GM23338 (cell line): ENCODE results near the gene ARL9. TPM values are rescaled to one million over a fixed set of nuclear protein-coding genes. Genes with fewer than 3 reads are reported as not detected.

Experiments
- ATAC-seq: fragments of 200-7000 bp; cut with Tn5 transposase; 3 replicates; pipeline ENCODE4 v1.9.1; 2020
- DNase-seq: peaks from one replicate; pipeline ENCODE4 v3.0.0-alpha.2; 2015; ENCODE audit warnings: low spot score
- H2AFZ ChIP-seq: fragments of 200-600 bp; sonication (generic); 2 replicates; pipeline ENCODE4 v1.8.0; 2016; ENCODE audit warnings: antibody characterized with exemption, mild to moderate bottlenecking, moderate library complexity
- H3F3A ChIP-seq: fragments of 200-600 bp; sonication (generic); replicated peaks from 2 replicates; pipeline ENCODE4 v1.8.0; 2017; ENCODE audit warnings: antibody characterized with exemption, mixed run types, low read depth
- H3K27ac ChIP-seq: fragments of 200-600 bp; sonication (generic); 2 replicates; pipeline ENCODE4 v1.6.1; 2016; ENCODE audit warnings: low read depth
- H3K27me3 ChIP-seq: fragments of 200-600 bp; sonication (generic); 2 replicates; pipeline ENCODE4 v1.8.0; 2016; ENCODE audit warnings: mild to moderate bottlenecking, mixed run types, moderate library complexity; ENCODE audit not compliant: insufficient read depth
- H3K36me3 ChIP-seq: fragments of 200-600 bp; sonication (generic); 2 replicates; pipeline ENCODE4 v1.8.0; 2016; ENCODE audit warnings: mild to moderate bottlenecking; ENCODE audit not compliant: insufficient read depth
- H3K4me1 ChIP-seq: fragments of 200-600 bp; sonication (generic); 2 replicates; pipeline ENCODE4 v1.8.0; 2016; ENCODE audit warnings: mild to moderate bottlenecking, moderate library complexity; ENCODE audit not compliant: insufficient read depth
- H3K4me2 ChIP-seq: fragments of 200-600 bp; sonication (generic); 2 replicates; pipeline ENCODE4 v1.7.1; 2017; ENCODE audit warnings: mixed run types
- H3K4me3 ChIP-seq: fragments of 200-600 bp; sonication (generic); 2 replicates; pipeline ENCODE4 v1.6.1; 2016; ENCODE audit warnings: mixed run types
- H3K79me2 ChIP-seq: fragments of 200-600 bp; sonication (generic); replicated peaks from 2 replicates; pipeline ENCODE4 v1.8.0; 2017; ENCODE audit warnings: mild to moderate bottlenecking; ENCODE audit not compliant: insufficient read depth
- H3K9me2 ChIP-seq: fragments of 200-600 bp; sonication (generic); 2 replicates; pipeline ENCODE4 v1.8.0; 2017; ENCODE audit not compliant: insufficient read depth
- H4K20me1 ChIP-seq: fragments of 200-600 bp; sonication (generic); replicated peaks from 2 replicates; pipeline ENCODE4 v1.8.0; 2017; ENCODE audit warnings: mild to moderate bottlenecking; ENCODE audit not compliant: insufficient read depth
- H3K27ac Mint-ChIP-seq: 2 replicates; pipeline ENCODE4 v1.8.0; 2020; ENCODE audit warnings: inconsistent platforms, mild to moderate bottlenecking, moderate library complexity, mixed read lengths
- H3K27me3 Mint-ChIP-seq: 3 replicates; pipeline ENCODE4 v1.8.0; 2022; ENCODE audit warnings: low read depth, mild to moderate bottlenecking, moderate library complexity, mixed read lengths, inconsistent platforms; ENCODE audit not compliant: insufficient read depth, poor library complexity
- H3K36me3 Mint-ChIP-seq: 3 replicates; pipeline ENCODE4 v1.8.0; 2021; ENCODE audit warnings: low read depth, mild to moderate bottlenecking, inconsistent platforms, moderate library complexity, mixed read lengths
- H3K4me1 Mint-ChIP-seq: 3 replicates; pipeline ENCODE4 v1.8.0; 2020; ENCODE audit warnings: mild to moderate bottlenecking, inconsistent platforms, mixed read lengths
- H3K4me3 Mint-ChIP-seq: 3 replicates; pipeline ENCODE4 v1.8.0; 2021; ENCODE audit warnings: moderate library complexity, mild to moderate bottlenecking, inconsistent platforms, mixed read lengths
- H3K9me3 Mint-ChIP-seq: 3 replicates; pipeline ENCODE4 v1.8.0; 2020; ENCODE audit warnings: moderate library complexity, mild to moderate bottlenecking, inconsistent platforms, mixed read lengths
- CREB1 ChIP-seq: fragments of 250-450 bp; sonication (Bioruptor Pico); IDR thresholded peaks from 2 replicates; pipeline ENCODE4 v1.5.0; 2020; ENCODE audit warnings: low read depth, mild to moderate bottlenecking, moderate library complexity
- EZH2 ChIP-seq: fragments of 200-600 bp; sonication (generic); IDR thresholded peaks from one replicate; pipeline ENCODE4 v1.8.0; 2017; ENCODE audit warnings: antibody characterized with exemption, mild to moderate bottlenecking, low read depth; ENCODE audit not compliant: unreplicated experiment
- JUNB ChIP-seq: IDR thresholded peaks from one replicate; pipeline ENCODE4 v1.6.1; 2016; ENCODE audit warnings: antibody characterized with exemption; ENCODE audit not compliant: unreplicated experiment
- NANOG ChIP-seq: IDR thresholded peaks from 2 replicates; pipeline ENCODE4 v1.6.1; 2016; ENCODE audit warnings: antibody characterized with exemption, borderline replicate concordance
- POLR2AphosphoS5 ChIP-seq: IDR thresholded peaks from 2 replicates; pipeline ENCODE4 v1.6.1; 2016; ENCODE audit warnings: antibody characterized with exemption, low read depth
- REST ChIP-seq: IDR thresholded peaks from one replicate; pipeline ENCODE4 v1.6.1; 2018; ENCODE audit warnings: antibody characterized with exemption; ENCODE audit not compliant: unreplicated experiment
- STAT1 ChIP-seq: IDR thresholded peaks from one replicate; pipeline ENCODE4 v1.6.1; 2016; ENCODE audit warnings: antibody characterized with exemption; ENCODE audit not compliant: unreplicated experiment
- ZNF114 ChIP-seq: fragments of 250-450 bp; sonication (Bioruptor Pico); IDR thresholded peaks from 2 replicates; pipeline ENCODE4 v1.5.0; 2020; ENCODE audit warnings: mild to moderate bottlenecking, moderate library complexity
- ZNF331 ChIP-seq: fragments of 250-450 bp; sonication (Bioruptor Pico); IDR thresholded peaks from 2 replicates; pipeline ENCODE4 v1.5.0; 2020; ENCODE audit warnings: low read depth, mild to moderate bottlenecking, moderate library complexity
- polyA plus RNA-seq: library from polyadenylated mRNA; unstranded; fragments of >200 nt; fragmentation: Nextera tagmentation; extraction: Ambion mirVana; gene quantifications from 2 replicates; pipeline ENCODE4 v1.2.1, GENCODE V29; 2016
- total RNA-seq: library from RNA; depleted of rRNA; stranded (reverse); fragments of >200 nt; shearing (Covaris generic); gene quantifications from 2 replicates; pipeline ENCODE4 v1.2.3, GENCODE V29; 2014
- TF ChIP-seq, protein P1 (sequence below): IDR thresholded peaks from 2 replicates; pipeline ENCODE4 v1.6.1; 2016; ENCODE audit warnings: antibody characterized with exemption
- TF ChIP-seq, protein P2 (sequence below), 2 experiments: fragments of 200-600 bp in 1 of 2; sonication (generic) in 1 of 2; conservative IDR thresholded peaks; 2 replicates each; pipeline versions ENCODE4 v1.5.1 to v1.6.1; 2016 to 2017; ENCODE audit warnings: antibody characterized with exemption in 2 of 2, low read depth in 2 of 2, mild to moderate bottlenecking in 2 of 2, moderate library complexity in 1 of 2

The ARL9 gene
- total and polyA plus RNA-seq, 2 experiments from 2014 or later = 0.37 TPM; not detected in 1

GRCh38 chr4:56463711-56464110 lies 41.9 kb upstream of the ARL9 start:
- Mint-ChIP-seq H3K36me3 (peaks cover 50% of the 10 kb centered on the region), H3K4me1 (peaks cover 14% of the 10 kb centered on the region), H3K4me3 (no peak overlapping the region), H3K27ac (0 out of 2 replicates have a peak overlapping the region, but pooled peaks have one; percentile 32), H3K9me3 (no peaks in the 10 kb centered on the region; the same call in 2 of the 3 replicates), H3K27me3 (peaks cover 5% of the 10 kb centered on the region)
- Histone ChIP-seq H2AFZ (no peak overlapping the region), H3K27me3 (no peaks in the 10 kb centered on the region), H3K4me1 (peaks cover 8% of the 10 kb centered on the region), H3F3A (peaks cover 8% of the 10 kb centered on the region; the same call in 1 of the 2 replicates), H3K79me2 (peaks cover 28% of the 10 kb centered on the region), H3K4me2 (no peak overlapping the region), H4K20me1 (peaks cover 23% of the 10 kb centered on the region), H3K36me3 (peaks cover 37% of the 10 kb centered on the region), H3K9me2 (no peaks in the 10 kb centered on the region), H3K27ac (no peak overlapping the region), H3K4me3 (no peak overlapping the region)
- TF ChIP-seq CREB1 (CRISPR knock-in tag) = no peak
- no peak for TF ChIP-seq STAT1
- TF ChIP-seq, protein P1, sequence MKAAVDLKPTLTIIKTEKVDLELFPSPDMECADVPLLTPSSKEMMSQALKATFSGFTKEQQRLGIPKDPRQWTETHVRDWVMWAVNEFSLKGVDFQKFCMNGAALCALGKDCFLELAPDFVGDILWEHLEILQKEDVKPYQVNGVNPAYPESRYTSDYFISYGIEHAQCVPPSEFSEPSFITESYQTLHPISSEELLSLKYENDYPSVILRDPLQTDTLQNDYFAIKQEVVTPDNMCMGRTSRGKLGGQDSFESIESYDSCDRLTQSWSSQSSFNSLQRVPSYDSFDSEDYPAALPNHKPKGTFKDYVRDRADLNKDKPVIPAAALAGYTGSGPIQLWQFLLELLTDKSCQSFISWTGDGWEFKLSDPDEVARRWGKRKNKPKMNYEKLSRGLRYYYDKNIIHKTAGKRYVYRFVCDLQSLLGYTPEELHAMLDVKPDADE = no peak
- TF ChIP-seq EZH2 = no peak
- TF ChIP-seq REST = no peak
- no peak for TF ChIP-seq ZNF331 (CRISPR knock-in tag)
- TF ChIP-seq, protein P2, sequence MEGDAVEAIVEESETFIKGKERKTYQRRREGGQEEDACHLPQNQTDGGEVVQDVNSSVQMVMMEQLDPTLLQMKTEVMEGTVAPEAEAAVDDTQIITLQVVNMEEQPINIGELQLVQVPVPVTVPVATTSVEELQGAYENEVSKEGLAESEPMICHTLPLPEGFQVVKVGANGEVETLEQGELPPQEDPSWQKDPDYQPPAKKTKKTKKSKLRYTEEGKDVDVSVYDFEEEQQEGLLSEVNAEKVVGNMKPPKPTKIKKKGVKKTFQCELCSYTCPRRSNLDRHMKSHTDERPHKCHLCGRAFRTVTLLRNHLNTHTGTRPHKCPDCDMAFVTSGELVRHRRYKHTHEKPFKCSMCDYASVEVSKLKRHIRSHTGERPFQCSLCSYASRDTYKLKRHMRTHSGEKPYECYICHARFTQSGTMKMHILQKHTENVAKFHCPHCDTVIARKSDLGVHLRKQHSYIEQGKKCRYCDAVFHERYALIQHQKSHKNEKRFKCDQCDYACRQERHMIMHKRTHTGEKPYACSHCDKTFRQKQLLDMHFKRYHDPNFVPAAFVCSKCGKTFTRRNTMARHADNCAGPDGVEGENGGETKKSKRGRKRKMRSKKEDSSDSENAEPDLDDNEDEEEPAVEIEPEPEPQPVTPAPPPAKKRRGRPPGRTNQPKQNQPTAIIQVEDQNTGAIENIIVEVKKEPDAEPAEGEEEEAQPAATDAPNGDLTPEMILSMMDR (conservative IDR thresholded peaks at IDR 0.05; ENCODE audit: low read depth in 2 of 2) = no peak
- no peak for TF ChIP-seq JUNB
- TF ChIP-seq POLR2AphosphoS5 = no peak; the same call in 1 of the 2 replicates
- ATAC-seq (no peak), DNase-seq (no peak)

GRCh38 chr4:56464581-56464980 lies 41.0 kb upstream of the ARL9 start:
- peaks cover 22% of the 10 kb centered on the region for H3K4me1 Mint-ChIP-seq
- H2AFZ ChIP-seq = no peak overlapping the region
- peaks cover 21% of the 10 kb centered on the region for H4K20me1 ChIP-seq
- H3F3A ChIP-seq = peaks cover 8% of the 10 kb centered on the region; the same call in 1 of the 2 replicates
- peaks cover 45% of the 10 kb centered on the region for H3K36me3 Mint-ChIP-seq
- no peak for ATAC-seq
- no peak overlapping the region for H3K27ac Mint-ChIP-seq
- H3K27ac ChIP-seq = no peak overlapping the region
- H3K4me1 ChIP-seq = peaks cover 17% of the 10 kb centered on the region
- H3K27me3 Mint-ChIP-seq = peaks cover 5% of the 10 kb centered on the region
- H3K4me3 Mint-ChIP-seq = peak overlapping the region; percentile 10; the same call in 1 of the 3 replicates
- H3K9me3 Mint-ChIP-seq = no peaks in the 10 kb centered on the region; the same call in 2 of the 3 replicates
- H3K79me2 ChIP-seq = peaks cover 37% of the 10 kb centered on the region
- H3K36me3 ChIP-seq = peaks cover 29% of the 10 kb centered on the region
- no peaks in the 10 kb centered on the region for H3K27me3 ChIP-seq
- DNase-seq = no peak
- no peak overlapping the region for H3K4me2 ChIP-seq
- no peaks in the 10 kb centered on the region for H3K9me2 ChIP-seq
- no peak overlapping the region for H3K4me3 ChIP-seq
- TF ChIP-seq STAT1 = no peak
- TF ChIP-seq NANOG = no peak
- TF ChIP-seq, protein P2 (conservative IDR thresholded peaks at IDR 0.05; ENCODE audit: low read depth in 2 of 2) = no peak
- no peak for TF ChIP-seq ZNF331 (CRISPR knock-in tag)
- no peak for TF ChIP-seq CREB1 (CRISPR knock-in tag)
- TF ChIP-seq POLR2AphosphoS5 = no peak; the same call in none of the 2 replicates
- TF ChIP-seq EZH2 = no peak
- TF ChIP-seq ZNF114 (CRISPR knock-in tag) = no peak
- no peak for TF ChIP-seq JUNB
